HG02763 (cell line): ENCODE measurements around the gene DUSP3.

Experiments
- ATAC-seq: cut with Tn5 transposase; IDR thresholded peaks from one replicate; pipeline ENCODE4 v1.9.1; 2021; ENCODE audit warnings: mild to moderate bottlenecking, moderate library complexity; ENCODE audit not compliant: unreplicated experiment

The DUSP3 gene

GRCh38 chr17:43778337-43779144 is at the start of gene DUSP3:
DUSP3 (minus strand) TSS chr17:43778977; CDS start chr17:43778924, 53 bp downstream.
- peak; percentile 87 for ATAC-seq

GRCh38 chr17:43827596-43827995 is 48.8 kb upstream of the DUSP3 start:
- ATAC-seq = no peak

- no peak for ATAC-seq
Observed at GRCh38 chr17:43826206-43826605, 47.4 kb upstream of the DUSP3 start.

- no peak for ATAC-seq
Observed at GRCh38 chr17:43825567-43825966, 46.8 kb upstream of the DUSP3 start.

- ATAC-seq = no peak
Observed at GRCh38 chr17:43823350-43824084, 44.7 kb upstream of the DUSP3 start.

- ATAC-seq = no peak
Observed at GRCh38 chr17:43822570-43823190, 43.9 kb upstream of the DUSP3 start.

- ATAC-seq = no peak
Observed at GRCh38 chr17:43820759-43821158, 42.0 kb upstream of the DUSP3 start.

GRCh38 chr17:43818966-43819365 is 40.2 kb upstream of the DUSP3 start:
- no peak for ATAC-seq

- no peak for ATAC-seq
Observed at GRCh38 chr17:43817826-43818225, 39.0 kb upstream of the DUSP3 start.

GRCh38 chr17:43816336-43817320 is 37.9 kb upstream of the DUSP3 start:
- no peak for ATAC-seq

GRCh38 chr17:43814714-43815113 is 35.9 kb upstream of the DUSP3 start:
- no peak for ATAC-seq

GRCh38 chr17:43814026-43814425 is 35.2 kb upstream of the DUSP3 start:
- no peak for ATAC-seq

- no peak for ATAC-seq
Observed at GRCh38 chr17:43813386-43813785, 34.6 kb upstream of the DUSP3 start.

- no peak for ATAC-seq
Observed at GRCh38 chr17:43812396-43813265, 33.9 kb upstream of the DUSP3 start.

- ATAC-seq = no peak
Observed at GRCh38 chr17:43810823-43811222, 32.0 kb upstream of the DUSP3 start.

- no peak for ATAC-seq
Observed at GRCh38 chr17:43810226-43810715, 31.5 kb upstream of the DUSP3 start.

- ATAC-seq = no peak
Observed at GRCh38 chr17:43809121-43809520, 30.3 kb upstream of the DUSP3 start.

- no peak for ATAC-seq
Observed at GRCh38 chr17:43808076-43808475, 29.3 kb upstream of the DUSP3 start.

- ATAC-seq = no peak
Observed at GRCh38 chr17:43805117-43805516, 26.3 kb upstream of the DUSP3 start.
